GDM1 (cell line): Measurements from ENCODE around the gene FBLN1.
"Not testable (repeated sequence)": the region's sequence is repeated elsewhere in the genome, so short reads cannot be mapped to it uniquely, and the experiment has no call there.

Source experiments
- DNase-seq: peaks from one replicate; lab custom pipeline; 2025; lab: John Stamatoyannopoulos, UW

Gene FBLN1

DNA sequence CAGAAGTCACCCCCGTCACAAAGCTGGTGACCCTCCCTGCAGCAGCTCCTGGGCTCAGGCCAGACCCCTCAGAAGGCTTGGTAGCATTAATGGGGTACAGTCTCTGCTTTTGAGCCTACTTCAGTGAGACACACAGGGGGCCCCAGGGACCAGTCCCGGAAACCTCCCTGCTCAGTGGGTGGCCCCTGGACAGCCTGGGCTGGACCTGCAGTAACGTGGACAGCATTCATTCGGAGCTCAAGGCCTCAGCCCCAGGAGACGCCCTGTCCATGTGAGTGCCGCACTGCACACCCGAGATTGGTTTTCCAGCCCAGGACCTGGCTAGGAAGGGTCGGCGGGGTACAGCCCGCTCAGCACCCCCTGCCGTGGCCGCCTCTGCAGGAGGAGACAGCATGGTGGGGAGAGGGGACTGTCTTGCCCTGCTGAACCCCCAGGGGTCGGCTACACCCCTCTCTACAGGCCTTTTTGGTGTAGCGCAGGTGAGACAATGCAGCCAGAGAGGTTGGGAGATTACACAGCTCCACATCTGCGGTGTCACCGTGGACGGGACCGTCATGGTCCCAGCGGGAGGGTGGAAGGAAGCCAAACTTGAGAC lies 83.4 kb downstream of the FBLN1 start:
- no peak for DNase-seq

DNA sequence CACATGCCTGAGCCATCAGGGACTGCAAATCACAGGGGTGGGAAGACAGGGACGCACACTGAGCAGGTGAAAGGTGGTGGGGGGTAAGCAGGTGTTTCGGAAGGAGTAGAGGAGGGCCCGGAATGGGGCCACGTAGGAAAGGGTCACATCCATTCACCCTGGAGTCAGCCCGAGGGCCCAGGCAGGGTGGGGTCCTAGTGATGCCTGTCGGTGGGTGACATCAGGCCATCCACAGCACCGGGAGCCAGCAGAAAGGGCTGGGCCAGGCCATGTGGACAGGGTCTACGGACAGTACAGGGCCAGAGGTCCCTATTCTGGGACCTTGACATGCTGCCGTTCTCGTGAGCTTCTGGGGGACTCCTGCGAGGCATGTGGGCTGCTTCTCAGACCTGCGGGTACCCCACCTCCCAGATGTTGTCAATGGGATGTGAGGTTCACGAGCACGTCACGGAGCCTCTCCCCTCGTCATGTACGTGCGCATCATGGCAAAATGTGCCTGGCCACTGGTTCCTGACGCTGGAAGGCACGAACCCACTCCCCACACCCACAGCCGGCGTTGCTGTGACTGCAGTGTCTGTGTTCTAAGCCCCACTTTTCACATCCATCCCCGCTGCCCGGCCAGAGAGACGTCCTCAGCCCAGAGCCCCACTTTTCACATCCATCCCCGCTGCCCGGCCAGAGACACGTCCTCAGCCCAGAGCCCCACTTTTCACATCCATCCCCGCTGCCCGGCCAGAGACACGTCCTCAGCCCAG lies 84.1 kb downstream of the FBLN1 start:
- DNase-seq = no peak

DNA sequence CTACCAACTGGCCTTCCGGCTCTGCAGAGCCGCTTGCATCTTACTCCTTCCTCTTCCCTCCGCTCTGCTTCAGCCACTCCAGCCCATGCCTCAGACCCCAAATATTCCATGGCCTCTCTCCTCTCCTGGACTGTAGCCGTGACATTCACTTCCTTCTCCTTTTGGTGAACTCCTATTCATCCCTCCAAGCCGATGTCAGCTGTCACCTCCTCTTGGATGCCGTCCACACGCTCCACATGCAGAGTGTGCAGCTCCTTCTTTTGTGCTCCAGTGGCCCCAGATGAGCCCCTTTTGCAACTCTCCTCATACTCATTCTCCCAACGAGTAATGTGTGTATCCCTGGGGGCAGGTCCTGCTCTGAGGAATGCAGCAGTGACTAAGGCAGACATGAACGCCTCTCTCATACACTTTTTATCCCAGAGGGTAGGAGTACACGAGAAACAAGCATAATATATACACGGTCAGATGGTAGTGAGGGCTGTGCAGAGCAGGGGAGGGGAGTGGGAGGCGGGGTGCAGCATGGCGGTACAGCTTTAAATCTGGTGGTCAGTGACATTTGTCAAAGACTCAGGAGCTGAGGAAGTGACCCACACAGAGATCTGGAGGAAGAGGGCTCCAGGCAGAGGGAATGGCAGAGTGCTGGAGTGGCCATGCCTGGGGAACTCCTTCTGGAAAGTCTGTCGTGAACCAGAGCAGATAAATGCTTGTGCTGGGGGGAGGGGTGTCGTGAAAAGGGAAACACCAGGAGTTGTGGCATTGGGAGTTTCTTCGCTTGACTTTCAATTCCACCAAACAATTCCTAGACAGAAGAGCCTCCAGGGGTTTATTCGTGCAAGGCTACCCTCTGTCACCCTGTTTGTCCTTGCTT lies 85.2 kb downstream of the FBLN1 start:
- no peak for DNase-seq

DNA sequence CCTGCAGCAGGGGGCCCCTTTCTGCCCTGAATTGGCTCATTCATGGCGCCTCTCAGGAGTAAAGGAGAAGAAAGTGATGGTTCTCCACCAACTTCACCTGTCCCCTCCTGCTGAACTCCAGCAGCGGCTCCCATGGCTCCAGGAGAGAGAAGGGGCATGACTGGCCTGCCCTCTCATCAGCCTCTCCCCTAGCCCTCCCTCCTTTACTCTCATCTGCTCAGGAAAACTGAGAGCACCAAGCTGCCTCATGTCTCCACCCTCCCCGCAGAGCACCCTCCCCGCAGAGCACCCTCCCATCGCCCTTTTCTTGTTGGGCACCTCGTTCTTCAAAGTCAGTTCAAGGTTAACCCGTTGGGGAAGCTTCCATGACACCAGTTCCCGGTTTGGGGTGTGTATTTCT lies 86.9 kb downstream of the FBLN1 start:
- DNase-seq = no peak

DNA sequence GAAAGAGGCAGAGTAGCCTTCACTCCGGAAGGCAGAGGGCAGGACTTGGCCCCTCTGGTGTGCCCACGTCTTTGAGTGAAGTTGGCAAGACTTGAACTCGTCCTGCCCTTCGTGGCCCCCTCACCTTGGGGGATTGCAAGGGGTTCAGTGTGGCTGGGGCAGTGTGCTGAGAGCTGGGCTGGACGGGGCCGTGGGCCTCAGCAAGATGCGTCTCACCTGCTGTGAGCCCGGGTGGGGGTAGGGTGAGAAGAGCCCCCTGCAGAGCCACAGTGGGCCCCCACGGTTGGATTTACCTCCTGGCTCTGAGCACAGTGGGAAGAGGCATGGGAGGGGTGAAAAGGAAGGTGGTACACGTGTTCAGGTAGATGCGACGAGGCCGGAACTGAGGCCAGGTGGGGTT lies 87.6 kb downstream of the FBLN1 start:
- DNase-seq = no peak

DNA sequence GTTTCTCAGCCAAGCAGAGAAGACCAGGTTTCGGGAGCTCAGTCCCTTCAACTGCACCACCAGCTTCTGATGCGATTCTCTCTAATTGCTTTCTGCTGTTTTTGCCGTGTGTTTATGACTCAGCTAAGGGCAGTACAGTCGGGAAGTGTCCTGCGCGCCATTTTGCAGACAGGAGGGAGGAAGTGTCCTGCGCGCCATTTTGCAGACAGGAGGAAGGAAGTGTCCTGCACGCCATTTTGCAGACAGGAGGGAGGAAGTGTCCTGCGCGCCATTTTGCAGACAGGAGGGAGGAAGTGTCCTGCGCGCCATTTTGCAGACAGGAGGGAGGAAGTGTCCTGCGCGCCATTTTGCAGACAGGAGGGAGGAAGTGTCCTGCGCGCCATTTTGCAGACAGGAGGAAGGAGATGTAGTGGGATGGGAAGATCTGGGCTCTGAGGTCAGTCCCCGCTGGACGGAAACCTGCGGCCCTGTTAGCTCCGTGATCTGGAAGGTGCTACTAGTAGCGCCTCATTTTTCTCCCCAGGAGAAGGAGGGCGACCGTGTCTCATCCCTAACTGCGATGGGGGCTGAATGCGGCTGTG lies 89.0 kb downstream of the FBLN1 start:
- DNase-seq = not testable (repeated sequence)

DNA sequence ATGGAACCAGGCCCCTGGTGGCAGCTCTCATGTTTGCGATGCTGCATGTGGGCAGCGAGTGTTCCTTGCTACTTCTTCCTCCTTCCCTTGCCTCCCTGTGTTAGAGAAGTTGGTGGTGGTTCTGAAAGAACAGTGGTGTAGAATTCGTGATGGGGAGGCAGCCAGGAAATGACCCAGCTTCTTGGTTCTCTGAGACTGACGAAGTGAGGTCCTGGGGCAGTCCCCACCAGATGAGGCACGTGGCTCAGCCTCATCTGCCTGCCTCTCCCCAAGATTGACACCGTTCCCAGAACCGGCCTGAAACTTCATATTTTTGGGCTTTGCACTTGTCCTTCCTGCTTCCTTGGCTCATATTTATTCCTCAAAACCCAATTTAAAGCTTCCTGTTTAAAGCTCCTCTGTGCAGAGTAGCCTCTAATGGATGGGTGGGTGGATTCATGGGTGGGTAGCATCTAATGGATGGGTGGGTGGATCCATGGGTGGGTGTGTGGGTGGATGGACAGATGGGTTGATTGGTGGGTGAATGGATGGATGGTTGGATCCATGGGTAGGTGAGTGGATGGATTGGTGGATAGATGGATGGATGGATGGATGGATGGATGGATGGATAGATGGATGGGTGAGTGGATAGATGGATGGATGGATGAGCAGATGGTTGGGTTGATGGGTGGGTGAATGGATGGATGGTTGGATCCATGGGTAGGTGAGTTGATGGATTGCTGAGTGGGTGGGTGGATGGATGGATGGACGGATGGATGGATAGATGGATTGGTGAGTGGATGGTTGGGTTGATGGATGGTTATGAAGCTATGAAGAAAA lies 91.6 kb downstream of the FBLN1 start:
- DNase-seq = no peak

DNA sequence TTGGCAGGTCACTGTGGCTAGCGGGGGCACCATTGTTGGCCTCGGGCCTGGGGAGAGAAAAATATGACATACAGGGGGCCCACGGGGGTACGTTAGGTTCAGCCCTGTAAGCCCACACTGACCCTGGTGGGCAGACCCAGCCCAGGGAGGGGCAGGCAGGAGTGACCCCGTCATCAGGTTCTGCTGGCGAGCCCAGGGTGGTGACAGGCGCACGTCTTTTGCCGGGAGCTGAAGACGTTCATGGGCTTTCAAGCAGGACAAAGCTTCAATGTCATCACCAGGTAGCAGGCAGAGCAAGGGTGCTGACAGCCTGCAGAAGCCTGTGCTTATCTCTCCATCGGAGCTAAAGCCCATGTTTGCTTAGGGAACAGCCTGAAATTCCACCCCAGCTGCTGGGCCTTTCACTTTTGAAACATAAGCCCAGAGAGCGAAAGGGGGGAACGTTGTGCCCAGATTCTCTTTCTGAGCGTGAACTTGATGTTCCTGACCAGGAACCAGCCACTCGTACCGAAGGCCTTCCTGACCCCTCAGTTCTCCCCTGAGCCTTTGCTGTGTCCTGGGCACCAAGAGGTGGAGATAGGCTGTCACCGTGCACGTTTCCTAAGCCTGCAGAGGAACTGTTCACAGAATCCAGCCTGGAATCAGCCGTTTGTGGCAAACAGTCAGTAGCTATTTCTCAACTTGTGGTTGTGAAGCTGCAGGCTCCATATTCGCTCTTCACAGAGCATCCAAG lies 94.9 kb downstream of the FBLN1 start:
- DNase-seq = no peak

DNA sequence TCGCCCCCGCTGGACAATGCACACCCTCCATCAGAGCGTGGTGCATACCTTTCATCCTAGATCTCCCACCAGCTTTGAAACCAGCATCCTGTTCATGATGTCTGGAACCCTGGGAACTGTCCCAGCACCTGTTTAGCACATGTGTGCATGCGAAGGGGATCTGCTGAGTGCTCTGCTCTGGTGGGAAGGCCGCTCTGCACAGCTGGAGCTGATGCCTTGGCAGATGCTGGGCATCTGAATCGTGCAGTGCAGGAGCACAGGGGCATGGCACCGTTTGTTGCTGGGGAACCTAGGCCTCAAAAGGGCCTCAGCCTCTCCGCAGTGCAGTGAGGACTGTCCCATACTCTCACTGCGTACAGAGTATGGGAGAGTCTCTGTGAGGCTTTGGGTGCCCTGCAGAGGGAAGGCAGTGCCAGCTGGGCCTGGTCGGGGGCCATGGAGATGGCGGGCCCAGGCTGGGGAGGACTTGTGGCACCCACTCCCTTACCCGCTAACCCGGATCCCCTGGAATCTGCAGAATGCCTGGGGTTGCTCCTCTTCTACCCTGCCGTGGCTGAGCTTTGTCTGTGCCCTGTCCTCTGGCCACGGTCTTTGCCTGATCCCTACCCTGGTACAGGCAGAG lies 96.0 kb downstream of the FBLN1 start:
- DNase-seq = no peak

DNA sequence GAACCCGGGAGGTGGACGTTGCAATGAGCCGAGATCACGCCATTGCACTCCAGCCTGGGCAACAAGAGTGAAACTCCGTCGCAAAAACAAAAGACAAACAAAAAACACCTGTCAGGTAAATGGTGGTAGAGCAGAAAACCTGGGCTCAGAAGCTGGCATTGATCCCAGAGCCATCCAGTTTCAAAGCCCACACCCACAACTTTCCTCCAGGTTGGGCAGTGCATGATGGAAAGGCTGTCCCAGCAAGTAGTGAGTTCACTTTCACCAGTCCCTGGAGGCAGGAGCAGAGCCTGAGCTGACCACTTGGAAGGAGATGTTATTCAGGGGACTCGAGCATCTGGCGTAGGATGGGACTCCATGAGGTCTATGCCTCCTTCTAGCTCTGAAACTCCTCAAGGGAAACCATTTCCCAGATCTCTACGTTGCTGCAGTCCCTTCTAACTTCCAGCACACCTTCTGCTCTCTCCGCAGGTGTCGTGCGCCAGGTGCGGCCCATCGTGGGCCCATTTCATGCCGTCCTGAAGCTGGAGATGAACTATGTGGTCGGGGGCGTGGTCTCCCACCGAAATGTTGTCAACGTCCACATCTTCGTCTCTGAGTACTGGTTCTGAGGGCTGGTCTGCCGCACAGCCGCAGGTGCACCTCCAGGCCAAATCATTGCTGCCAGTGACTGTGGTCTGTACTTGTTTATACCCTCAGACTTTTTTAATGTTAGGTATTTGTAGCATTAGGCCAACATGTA lies 97.3 kb downstream of the FBLN1 start:
- DNase-seq = no peak

DNA sequence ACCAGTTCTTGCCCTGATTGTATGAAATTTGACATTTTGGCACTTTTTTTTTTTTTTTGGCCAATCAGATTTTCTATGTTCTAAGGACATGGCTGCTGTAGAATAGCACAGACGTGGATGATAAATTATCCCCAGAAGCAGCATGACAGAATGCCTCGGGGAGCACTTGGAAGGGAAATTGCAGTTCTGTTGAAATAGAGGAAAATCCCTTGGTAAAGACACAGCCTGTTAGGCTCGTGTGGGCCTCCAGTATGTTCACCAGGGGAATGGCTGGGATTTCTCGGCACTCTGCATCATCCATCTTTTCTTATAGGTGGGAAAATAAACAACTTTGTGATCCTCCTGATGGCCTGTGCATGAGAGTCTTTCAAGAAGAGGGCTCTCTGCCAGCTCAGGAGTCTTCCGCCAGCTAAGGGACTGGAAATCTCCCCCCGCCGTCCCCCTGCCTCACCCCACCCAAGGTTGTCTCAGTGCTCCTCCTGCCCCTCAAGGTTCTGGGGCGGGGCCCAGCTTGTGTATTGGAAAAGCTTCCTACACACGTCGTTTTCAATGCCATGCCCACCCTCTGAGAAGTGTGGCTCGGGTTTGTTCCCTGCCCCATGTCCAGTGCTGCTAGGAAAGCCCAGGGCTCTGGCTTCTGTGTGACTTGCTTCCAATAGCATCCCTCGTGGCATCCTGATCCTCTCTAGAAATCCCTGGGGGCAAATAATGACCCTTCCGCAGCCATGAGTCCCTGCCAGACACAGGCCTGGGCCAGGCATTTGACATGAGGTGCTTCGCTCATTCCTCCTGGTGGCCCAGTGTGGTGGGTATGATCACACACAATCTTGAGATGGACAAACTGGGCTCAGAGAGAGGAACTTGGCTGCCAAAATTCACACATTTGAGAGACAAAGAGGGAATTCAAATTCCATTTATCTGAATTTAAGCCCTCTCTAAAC lies 98.4 kb downstream of the FBLN1 start:
- no peak for DNase-seq

DNA sequence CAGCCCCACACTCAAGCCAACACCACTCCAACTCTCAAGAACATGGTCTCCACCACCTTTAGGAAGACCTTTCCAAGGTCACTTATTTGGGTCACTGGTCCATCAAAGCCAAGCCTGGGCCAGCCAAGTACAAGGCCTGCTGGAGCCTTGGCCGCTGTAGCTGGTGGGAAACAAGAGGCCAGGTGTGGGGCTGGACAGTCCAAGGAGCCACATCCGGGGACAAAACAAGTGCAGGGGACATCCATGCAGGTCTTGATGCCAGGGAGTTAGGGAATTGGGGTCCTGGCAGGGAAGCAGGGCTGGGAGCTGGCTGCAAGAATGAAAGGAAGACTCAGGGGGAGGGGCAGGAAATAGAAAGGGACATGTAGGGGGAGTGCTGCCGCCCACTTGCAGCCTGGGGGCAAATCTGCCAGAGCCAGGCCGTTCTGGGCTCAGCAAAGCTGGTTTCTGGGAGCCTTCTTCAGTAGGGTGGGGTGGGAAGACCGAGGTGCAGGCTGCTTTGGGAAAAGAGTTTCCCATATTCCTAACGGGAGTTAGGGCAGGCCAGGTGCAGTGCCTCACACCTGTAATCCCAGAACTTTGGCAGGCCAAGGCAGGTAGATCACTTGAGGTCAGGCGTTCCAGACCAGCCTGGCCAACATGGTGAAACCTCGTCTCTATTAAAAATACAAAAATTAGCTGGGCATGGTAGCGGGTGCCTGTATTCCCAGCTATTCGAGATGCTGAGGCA lies 99.5 kb downstream of the FBLN1 start:
- DNase-seq = no peak

DNA sequence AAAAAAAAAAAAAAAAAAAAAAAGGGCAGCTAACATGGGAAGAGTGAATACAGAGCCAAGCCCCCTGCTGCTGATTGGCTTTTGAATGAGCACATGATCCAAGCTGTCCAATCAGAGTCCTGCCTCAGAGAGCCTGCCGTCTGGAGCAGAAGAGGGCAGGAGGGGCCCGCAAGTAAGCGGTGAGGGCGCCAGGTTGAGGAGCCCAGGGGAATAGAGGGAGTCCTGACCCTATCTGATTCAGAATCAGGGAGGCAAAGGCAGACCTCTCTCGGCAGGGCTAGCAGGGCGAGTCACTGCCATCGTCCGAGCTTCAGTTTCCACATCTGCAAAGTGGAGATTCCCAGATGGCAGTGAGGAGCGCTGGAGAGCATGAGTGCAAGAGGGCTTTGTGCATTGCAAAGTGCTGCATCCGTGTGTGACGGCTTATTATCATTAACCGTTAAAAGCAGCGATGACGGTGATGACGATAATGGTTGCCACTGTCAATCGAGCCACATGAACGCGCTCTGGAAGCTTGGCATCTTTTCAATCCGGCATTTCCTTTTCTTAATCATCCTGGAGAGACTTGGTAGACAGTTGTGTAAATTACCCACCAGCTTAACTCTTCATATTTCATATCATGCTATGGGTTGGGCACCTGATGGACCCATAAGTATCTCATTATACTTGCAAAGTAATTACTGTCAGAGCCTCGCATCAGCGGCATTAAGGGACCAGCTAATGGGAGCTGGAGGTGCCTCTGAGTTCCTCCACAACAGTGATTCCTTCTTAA lies 100.3 kb downstream of the FBLN1 start:
- DNase-seq = peak; percentile 75

DNA sequence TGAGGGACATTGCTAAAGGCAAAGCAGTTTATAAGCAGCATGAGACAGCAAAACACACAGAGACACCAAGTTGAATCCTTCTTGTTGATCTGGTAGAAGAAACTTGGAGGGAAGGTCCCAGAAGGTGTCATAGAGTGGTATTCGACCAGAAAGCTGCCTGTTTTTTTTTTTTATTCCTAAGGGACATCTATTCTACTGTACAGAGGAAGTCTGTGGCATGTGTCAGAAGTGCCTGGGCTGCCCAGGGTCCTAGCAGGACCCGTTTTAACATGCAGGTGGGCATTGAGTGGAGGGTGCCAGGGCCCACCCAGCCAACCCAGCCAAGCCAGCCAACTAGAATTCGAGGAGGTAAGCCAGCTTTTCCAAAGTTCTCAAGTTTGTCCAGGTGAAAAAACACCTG lies 100.9 kb downstream of the FBLN1 start:
- no peak for DNase-seq

DNA sequence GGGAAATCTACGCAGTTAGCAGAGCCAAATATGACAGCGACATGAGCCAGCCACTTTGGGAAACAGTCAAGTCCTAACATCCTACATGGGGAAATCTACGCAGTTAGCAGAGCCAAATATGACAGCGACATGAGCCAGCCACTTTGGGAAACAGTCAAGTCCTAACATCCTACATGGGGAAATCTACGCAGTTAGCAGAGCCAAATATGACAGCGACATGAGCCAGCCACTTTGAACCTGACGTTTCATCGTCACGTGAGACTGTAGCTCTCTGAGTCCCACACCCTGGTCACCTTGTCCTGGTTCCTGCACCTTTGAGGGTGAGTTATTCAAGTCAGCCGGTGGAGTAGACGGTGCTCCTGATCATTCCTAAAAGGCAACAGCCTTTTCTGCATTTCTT lies 105.4 kb downstream of the FBLN1 start:
- not testable (repeated sequence) for DNase-seq

DNA sequence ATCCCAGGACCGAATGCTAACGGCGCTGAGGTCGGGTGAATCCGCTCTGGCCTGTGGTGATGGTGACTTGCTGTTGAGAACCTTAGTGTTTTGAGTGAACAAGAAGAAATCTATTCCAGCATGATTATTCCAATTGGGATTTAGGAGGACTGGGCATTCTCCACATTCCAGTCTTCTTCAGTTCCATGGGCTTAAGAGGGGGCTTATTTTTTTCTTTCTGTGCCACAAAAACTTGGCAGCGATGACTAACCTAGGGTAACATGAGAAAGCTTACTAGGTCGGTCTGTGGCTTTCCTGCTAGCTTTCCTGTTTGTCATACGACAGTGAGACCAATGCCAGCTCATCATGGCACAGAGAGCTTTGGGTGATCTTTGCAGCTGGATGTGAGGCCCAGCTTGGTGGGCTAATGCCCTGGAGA lies 106.1 kb downstream of the FBLN1 start:
- DNase-seq = peak; percentile 83

DNA sequence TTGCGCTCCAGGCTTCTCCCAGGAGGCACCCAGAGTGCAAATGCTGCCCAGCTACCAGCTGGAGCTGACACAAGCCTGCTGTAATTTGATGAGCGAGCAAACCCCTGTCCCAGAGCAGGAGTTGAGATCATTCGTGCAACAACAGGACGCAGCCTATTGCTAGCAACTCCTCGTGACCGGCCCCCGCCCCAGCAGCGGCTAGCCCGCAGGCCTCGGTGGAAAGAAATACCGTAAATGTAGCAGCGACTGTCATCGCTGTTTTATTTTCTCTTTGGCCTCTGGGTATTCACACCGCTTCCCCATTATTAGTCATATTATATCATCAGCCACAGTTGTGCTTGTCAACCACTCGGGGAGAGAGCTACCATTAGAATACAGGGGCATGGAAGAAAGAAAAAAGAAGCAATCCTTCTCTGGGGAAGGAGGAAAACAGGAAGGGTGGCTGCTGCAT lies 109.8 kb downstream of the FBLN1 start:
- DNase-seq = no peak
